ENCODE measurements around the gene SEC22A.

The SEC22A gene

DNA sequence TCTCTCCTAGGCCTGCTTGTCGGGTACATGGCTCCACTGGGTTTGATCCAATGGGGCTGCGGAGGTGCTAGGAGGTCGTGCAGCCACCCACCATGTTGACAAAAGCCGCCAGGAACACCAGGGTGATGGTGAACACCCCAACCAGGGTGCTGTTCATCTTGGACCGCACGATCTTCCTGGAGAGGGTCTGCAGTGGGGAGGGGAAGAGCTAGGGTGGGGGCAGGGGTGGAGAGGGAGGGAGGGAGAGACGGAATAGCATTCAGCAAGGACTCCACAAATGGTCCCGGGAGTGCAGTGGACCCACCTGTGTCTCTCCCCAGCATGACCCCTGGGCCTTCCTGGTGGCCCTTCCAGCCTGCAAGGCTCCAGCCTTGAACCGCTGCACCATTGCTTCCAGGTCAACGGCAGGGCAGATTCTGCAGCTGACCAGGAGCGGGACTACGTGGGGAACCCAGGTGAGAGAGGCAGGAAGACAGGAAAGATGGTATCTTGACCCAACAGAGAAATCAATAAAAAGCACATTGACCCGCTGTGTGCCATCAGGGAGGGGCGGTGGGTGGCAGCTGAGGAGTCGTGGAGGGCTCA, 102.3 kb downstream of the SEC22A start:
- DNase-seq (ENCODE audit: insufficient read length, low spot score) (no peak), FAIRE-seq (no peak)
- no peak for TF ChIP-seq POLR2A (IDR thresholded peaks at IDR 0.05; ENCODE audit: low read depth, low read length)

DNA sequence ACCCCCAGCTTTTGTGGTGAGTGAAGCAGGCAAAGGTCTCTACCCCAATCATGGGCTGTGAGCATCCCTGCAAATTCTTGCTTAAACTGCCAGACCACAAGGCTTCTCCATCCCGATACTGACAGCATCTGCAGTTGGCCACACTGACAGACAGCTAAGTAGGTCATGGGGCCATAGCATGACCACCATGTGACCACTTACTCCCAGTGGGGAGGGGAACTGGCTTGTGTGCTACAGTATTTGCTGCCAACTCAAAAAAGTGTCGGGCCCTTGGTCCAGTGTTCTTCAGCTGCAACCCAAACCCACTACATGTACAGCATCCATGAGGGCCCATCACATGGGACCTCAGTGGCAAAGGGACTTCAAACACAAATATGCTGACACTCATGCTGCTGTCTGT, 103.4 kb downstream of the SEC22A start:
- no peak for DNase-seq (ENCODE audit: insufficient read length, low spot score)
- no peak for FAIRE-seq
- no peak for TF ChIP-seq POLR2A (IDR thresholded peaks at IDR 0.05; ENCODE audit: low read depth, low read length)

DNA sequence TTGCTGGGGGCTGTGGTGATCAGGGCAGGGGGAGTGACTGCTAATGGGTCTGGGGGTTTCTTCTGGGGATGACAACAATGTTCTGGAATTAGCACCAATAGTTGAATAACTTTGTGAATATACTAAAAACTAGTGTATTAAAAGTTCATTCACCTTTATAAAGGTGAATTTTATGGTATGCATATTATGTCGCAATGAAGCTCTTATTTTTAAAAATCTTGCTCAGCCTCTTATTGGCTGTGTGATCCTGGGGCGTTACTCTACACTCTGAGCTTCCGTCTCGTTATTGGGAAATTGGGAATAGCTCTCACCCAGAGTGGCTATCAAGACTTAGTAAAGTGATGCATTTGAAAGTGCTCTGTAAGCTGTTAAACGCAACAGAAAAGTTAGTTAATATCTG, 105.3 kb downstream of the SEC22A start:
- DNase-seq (ENCODE audit: insufficient read length, low spot score) (no peak), FAIRE-seq (no peak)
- TF ChIP-seq POLR2A (IDR thresholded peaks at IDR 0.05; ENCODE audit: low read depth, low read length): no peak

DNA sequence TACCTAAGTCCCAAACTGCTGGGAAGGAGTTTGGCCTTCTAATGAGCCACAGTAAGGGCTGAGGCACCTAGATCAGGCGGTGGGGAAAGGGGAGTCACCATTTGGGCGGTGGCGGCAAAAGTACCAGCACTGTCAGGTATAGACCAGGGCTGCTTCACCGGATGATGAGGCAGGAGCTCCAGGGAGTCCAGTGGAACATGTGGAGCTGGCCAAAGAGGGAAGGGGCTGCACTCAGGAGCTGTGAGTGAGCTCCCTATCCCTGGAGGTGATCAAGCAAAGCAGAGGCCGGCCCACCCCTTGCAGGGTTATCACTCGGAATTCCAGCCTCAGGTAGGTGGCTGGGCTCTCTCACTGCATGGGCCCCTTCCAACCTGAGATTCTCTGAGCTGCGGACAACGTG, 108.4 kb downstream of the SEC22A start:
- no peak for TF ChIP-seq POLR2A (IDR thresholded peaks at IDR 0.05; ENCODE audit: low read depth, low read length)
- no peak for FAIRE-seq
- no peak for DNase-seq (ENCODE audit: insufficient read length, low spot score)

DNA sequence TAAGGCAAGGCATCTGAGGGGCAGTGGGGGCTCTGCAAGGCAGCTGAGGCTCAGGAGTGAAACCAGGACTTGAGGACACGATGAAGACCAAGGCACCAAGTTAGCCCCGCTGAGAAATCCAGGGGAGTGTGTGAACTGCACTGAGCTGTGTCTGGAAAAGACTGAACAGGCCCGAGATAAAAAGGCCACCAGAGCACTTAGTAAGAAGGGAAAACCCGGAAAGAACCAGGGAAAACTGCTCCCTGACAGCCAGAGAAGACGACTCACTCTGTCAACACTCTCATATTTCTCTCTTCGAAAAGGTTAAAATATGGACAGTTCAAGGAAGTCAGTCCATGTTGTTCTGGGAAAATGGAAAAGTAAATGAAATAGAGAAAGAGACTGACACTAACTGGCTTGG, 109.0 kb downstream of the SEC22A start:
- TF ChIP-seq POLR2A (IDR thresholded peaks at IDR 0.05; ENCODE audit: low read depth, low read length): no peak
- no peak for FAIRE-seq
- no peak for DNase-seq (ENCODE audit: insufficient read length, low spot score)

DNA sequence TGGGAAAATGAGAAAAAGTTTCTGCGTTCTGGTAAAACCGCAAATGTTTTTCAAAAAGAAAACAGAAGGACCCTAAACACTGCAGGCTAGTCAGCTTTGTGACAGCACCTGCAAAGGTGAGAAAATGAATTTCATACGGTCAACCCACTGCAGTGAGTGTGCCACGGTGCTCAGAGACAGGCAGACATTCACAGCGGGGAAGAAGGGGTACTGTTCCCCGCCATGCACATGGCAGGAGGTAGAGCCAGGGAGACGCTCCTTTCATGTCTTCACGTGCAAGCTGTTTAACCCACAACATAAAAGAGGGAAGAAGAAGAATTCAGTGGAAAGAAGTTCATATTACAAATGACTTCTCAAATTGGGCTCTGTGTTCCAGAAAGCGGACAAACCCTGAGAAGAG, 109.5 kb downstream of the SEC22A start:
- no peak for DNase-seq (ENCODE audit: insufficient read length, low spot score)
- FAIRE-seq: no peak
- no peak for TF ChIP-seq POLR2A (IDR thresholded peaks at IDR 0.05; ENCODE audit: low read depth, low read length)

DNA sequence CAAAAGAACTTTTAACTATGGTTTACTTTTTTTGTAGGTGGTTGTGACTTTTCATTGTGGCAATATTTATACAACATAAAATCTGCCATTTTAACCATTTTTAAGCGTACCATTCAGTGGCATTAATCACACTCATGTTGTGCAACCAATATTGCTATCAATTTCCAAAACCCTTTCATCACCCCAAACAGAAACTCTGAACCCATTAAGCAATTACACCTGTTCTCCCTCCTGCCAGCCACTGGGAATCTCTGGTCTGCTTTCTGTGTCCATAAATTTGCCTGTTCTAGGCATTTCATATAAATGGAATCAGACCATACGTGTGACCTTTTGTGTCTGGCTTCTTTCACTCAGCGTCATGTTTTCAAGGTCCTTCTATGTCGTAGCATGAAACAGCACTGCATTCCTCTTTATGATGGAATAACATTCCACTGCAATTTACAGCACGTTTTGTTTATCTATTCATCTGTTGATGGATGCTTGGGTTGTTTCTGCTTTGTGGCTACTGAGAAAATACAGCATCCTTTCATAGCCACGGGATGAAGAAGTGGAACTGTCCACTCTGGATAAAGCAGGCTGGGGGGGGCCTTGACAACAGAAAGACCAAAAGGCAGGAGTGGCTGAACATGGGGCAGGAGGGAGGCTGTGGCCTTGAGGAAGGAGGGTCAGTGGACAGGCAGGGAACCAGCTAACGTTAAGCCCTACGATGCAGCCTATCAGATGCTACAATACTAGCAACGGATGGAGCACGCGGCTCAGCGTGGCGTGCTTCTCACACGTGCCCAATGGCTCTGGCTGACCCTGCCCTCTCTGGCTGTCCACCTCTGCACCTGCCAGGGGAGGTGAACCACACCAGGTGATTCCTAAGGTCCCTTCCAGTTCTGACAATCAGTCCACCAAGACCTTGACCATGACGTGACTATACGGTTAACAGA, 110.9 kb downstream of the SEC22A start:
- DNase-seq (ENCODE audit: insufficient read length, low spot score) (no peak), FAIRE-seq (no peak)
- TF ChIP-seq POLR2A (IDR thresholded peaks at IDR 0.05; ENCODE audit: low read depth, low read length): no peak

DNA sequence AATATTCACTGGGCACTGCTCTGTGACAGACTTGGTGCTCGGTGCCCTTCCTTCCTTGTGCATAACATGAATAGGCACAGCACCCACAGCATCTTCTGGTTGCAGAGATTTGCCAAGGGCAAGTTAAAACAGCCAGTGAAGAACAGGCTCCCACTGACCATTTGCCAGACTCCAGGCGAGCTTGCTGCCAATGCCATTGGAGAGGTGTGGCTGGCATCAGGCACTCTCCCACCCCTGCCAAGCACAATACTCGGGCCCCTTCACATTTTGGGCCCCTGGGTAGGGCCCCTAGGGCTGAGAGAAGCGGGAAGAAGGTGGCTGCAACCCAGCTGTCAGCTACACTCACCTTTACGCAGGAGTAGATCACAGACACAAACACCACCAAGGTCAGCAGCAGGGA, 112.1 kb downstream of the SEC22A start:
- TF ChIP-seq POLR2A (IDR thresholded peaks at IDR 0.05; ENCODE audit: low read depth, low read length): no peak
- no peak for FAIRE-seq
- no peak for DNase-seq (ENCODE audit: insufficient read length, low spot score)

DNA sequence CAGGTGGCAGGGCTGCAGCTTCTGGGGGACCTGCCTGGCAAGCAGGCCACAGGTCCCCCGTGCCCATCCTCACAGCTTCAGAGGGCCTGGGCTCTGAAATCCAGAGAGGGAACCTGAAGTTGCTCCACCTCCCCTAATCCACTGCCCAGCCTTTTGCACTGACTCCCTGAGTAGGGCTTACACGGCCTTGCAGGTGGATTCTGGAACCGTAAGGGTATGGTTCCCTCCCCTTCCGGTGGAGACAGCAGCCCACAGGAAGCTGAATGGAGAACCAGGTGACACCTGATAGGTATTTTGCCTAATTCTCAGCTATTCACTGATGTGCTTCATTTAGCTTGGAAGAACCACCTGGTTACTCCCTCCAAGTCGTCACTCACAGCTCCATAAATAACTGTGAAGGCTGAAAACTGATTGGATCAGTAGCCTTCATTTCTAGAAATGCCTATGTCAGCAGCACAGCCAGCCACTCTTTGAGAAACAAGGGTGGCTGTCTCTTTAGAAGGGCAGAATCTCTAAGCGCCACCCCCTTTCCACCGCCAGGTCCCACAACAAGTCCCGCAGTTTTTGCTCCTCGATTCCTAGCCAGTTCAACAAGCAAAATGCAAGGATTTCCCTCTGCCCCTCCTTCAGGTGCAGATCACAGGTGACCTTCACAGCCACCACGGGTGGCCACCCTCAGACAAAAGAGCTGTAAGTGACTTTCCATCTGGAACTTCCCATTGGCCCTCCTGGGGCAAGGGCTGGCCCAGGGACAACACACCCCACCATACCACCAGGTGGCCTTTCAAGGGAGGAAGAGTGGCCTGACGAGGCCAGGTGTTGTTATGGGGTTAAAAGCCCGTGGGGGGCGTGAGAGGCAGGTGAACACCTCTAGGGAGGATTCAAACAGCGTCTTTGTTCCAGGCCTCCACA, 112.9 kb downstream of the SEC22A start:
- DNase-seq (ENCODE audit: insufficient read length, low spot score): no peak
- no peak for FAIRE-seq

DNA sequence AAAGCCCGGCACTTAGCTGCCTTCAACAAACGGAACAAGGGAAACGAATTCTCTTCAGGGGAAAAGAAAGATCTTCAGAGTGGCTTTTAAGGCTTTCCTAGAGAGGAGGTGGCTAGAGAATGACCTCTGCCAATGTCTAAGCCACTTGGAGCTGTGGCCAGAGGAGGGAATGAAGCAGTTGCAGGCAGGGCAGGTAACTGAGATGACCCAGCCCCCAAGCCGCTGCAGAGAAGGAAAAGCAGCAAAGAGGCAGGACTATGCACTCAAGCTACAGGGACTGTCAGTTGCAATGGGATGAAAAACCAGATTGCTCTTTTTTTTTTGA, 113.5 kb downstream of the SEC22A start:
- FAIRE-seq (no peak), DNase-seq (ENCODE audit: insufficient read length, low spot score) (no peak)
- no peak for TF ChIP-seq POLR2A (IDR thresholded peaks at IDR 0.05; ENCODE audit: low read depth, low read length)

More for the DNA sequence above, 112.9 kb downstream of the SEC22A start:
- TF ChIP-seq POLR2A (IDR thresholded peaks at IDR 0.05; ENCODE audit: low read depth, low read length): no peak

DNA sequence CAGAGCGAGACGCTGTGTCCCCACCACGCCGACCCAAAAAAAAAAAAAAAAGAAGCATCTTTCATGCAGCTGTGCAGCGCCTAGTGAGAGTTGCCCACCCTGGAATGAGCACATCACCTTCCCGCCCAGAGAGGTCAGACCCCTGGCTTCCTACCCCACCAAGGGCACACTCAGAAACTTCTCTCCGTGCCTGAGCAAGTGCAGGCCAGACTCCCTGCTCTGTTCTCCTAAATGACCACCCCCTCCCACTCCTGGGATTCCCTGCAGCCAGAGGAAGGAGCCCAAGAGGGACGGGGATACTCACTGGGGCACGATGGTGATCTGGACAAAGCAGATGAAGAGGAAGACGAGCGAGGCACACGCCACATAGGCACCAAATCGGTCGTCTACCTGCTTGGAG, 116.0 kb downstream of the SEC22A start:
- DNase-seq (ENCODE audit: insufficient read length, low spot score) (no peak), FAIRE-seq (no peak)
- TF ChIP-seq POLR2A (IDR thresholded peaks at IDR 0.05; ENCODE audit: low read depth, low read length): no peak

DNA sequence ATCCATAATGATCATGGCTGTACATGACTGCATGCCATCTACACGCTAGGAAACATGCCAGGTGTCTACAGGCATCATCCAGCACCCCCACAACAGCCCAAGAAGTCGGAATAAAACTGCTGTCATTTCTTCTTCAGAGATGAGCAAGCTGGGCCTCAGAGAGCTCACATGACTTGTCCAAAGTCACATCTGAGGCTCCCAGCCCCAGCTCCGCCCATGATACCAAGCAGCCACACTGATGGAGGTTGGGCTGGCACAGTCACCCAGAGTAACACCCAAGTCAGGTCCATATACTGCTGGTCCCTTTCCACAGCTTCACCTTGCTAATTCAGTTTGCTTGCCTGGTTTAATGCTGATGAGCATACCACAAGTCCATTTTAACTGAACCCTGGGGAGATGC, 116.6 kb downstream of the SEC22A start:
- TF ChIP-seq POLR2A (IDR thresholded peaks at IDR 0.05; ENCODE audit: low read depth, low read length): no peak
- FAIRE-seq (no peak), DNase-seq (ENCODE audit: insufficient read length, low spot score) (no peak)

DNA sequence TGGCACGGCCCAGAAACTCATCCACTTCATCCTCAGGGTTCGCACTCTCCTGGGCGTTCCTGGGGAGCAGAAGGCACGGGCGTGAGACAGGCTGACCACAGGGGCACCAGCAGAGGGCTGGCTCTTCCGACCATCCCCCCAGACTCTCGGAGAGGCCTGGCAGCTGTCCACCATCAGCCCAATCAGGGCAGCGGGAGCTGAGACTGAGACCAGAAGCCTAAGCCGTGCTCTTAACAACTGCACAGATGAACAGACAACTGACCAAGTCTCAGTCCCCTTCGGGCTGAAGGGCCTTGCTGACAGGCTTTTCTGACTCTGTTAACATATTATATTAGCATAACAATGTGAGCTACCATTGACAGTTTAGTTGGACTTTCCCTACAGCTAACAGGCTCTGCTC, 118.0 kb downstream of the SEC22A start:
- no peak for TF ChIP-seq POLR2A (IDR thresholded peaks at IDR 0.05; ENCODE audit: low read depth, low read length)
- FAIRE-seq (no peak), DNase-seq (ENCODE audit: insufficient read length, low spot score) (no peak)

DNA sequence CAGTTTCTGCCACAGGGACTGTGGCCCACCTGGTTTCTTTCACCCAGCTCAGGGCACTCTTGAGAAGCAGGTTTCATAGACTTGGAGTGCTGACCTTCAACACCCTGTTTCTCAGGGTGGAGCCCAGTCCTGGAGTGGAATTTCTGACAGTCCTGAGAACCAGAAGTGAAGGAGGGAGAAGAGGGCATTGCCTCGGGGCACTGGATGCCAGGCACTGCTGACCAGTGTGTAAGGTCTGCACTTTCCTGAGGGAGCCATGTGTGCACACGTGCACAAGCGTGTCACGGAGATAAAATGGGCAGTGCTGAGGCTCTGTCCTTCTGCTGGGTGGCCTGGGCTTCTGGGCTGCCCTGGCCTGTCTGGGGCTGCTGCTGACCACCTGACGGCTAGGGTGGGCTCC, 118.5 kb downstream of the SEC22A start:
- DNase-seq (ENCODE audit: insufficient read length, low spot score) (no peak), FAIRE-seq (no peak)
- no peak for TF ChIP-seq POLR2A (IDR thresholded peaks at IDR 0.05; ENCODE audit: low read depth, low read length)
